ENCODE measurements around the gene UNC13D.
A peak's percentile ranks its signal among the peaks of the same experiment; 100 is the strongest.

UNC13D gene

DNA sequence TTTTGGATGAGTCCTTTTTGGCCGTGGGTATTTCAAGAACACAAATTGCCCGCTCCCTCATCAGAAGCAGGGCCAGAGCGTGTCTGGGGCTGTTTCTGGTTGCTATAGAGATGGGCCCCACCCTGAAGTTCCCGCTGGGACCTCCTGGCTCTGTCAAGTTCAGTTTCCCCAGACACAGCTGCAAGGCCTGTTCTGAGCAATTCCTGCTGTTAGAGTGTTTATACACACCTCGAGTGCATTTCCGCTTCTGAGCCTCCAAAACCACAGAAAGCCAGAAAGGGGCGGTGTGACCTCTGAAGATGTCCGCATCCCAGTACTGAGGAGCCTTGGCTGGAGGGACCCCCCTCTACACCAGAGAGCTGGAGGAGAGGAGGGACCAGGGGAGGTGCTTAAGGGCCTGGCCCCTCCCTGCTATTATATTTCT lies 20.3 kb upstream of the UNC13D start:
- TF ChIP-seq TEAD4 (IDR thresholded peaks at IDR 0.05) (no peak), FOXM1 (IDR thresholded peaks at IDR 0.05; ENCODE audit: borderline replicate concordance, low read depth) (no peak), YY1 (IDR thresholded peaks at IDR 0.05; ENCODE audit: low read depth) (no peak), NFIC (IDR thresholded peaks at IDR 0.05) (no peak), EGR1 (IDR thresholded peaks at IDR 0.05) (no peak), RAD21 (IDR thresholded peaks at IDR 0.05; ENCODE audit: low read depth) (no peak), ZBTB7A (IDR thresholded peaks at IDR 0.05; ENCODE audit: low read depth) (no peak), REST (IDR thresholded peaks at IDR 0.05; ENCODE audit: low read depth) (no peak), EP300 (IDR thresholded peaks at IDR 0.05; ENCODE audit: borderline replicate concordance) (no peak), TAF1 (IDR thresholded peaks at IDR 0.05; ENCODE audit: low read depth) (no peak), TCF12 (IDR thresholded peaks at IDR 0.05; ENCODE audit: low read depth) (no peak), CEBPB (IDR thresholded peaks at IDR 0.05) (no peak), CREB1 (IDR thresholded peaks at IDR 0.05; ENCODE audit: low read depth) (no peak)
- TF ChIP-seq, protein P1, sequence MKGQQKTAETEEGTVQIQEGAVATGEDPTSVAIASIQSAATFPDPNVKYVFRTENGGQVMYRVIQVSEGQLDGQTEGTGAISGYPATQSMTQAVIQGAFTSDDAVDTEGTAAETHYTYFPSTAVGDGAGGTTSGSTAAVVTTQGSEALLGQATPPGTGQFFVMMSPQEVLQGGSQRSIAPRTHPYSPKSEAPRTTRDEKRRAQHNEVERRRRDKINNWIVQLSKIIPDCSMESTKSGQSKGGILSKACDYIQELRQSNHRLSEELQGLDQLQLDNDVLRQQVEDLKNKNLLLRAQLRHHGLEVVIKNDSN (IDR thresholded peaks at IDR 0.05) = no peak
- TF ChIP-seq, protein P2, sequence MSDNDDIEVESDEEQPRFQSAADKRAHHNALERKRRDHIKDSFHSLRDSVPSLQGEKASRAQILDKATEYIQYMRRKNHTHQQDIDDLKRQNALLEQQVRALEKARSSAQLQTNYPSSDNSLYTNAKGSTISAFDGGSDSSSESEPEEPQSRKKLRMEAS (IDR thresholded peaks at IDR 0.05) = no peak

GRCh38 chr17:75861927-75862317 lies 17.7 kb upstream of the UNC13D start:
- no peak for TF ChIP-seq TEAD4 (IDR thresholded peaks at IDR 0.05)
- no peak for TF ChIP-seq YY1 (IDR thresholded peaks at IDR 0.05; ENCODE audit: low read depth)
- TF ChIP-seq EP300 (IDR thresholded peaks at IDR 0.05; ENCODE audit: borderline replicate concordance) = no peak
- TF ChIP-seq RAD21 (IDR thresholded peaks at IDR 0.05; ENCODE audit: low read depth) = no peak
- TF ChIP-seq FOXM1 (IDR thresholded peaks at IDR 0.05; ENCODE audit: borderline replicate concordance, low read depth) = no peak
- TF ChIP-seq CEBPB (IDR thresholded peaks at IDR 0.05) = no peak
- TF ChIP-seq NFIC (IDR thresholded peaks at IDR 0.05) = no peak
- TF ChIP-seq TAF1 (IDR thresholded peaks at IDR 0.05; ENCODE audit: low read depth) = no peak
- no peak for TF ChIP-seq CREB1 (IDR thresholded peaks at IDR 0.05; ENCODE audit: low read depth)
- no peak for TF ChIP-seq TCF12 (IDR thresholded peaks at IDR 0.05; ENCODE audit: low read depth)
- no peak for TF ChIP-seq REST (IDR thresholded peaks at IDR 0.05; ENCODE audit: low read depth)
- no peak for TF ChIP-seq ZBTB7A (IDR thresholded peaks at IDR 0.05; ENCODE audit: low read depth)

- TF ChIP-seq EGR1 (IDR thresholded peaks at IDR 0.05) = peak; percentile 47; the same call in 1 of the 2 replicates
Observed at GRCh38 chr17:75859358-75859757, 15.2 kb upstream of the UNC13D start.

DNA sequence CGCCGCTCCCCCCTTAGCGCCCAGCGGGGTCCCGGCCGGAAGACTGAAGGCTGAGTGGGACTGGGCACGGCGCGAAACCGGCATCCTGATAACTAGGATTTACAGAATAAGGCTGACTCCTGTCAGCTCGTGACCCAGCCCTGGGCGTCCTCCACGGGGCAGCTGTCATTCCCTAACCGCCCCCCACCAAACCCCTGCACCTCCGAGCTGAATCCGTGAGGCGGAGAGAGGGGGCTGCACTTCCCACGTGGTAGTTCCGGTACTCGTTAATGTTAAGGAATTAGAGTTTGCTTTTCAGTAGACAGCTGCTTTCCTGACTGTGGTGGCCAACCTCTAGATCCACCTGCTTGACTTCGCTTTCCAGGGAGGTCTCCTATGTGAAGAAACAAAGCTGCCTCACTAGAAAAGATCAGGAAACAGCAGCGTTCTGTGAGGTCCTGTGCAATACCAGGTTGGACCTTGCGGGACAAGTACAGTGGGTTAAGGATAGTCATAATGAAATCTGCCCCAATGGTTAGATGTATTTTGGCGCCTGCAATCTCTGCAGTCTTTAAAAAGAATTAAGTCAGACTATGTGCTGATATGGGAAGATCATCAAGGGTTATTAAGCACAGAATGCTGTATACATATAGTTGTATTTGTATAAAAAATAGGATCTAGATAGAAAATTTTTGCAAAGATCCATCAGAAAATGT lies 12.0 kb upstream of the UNC13D start:
- no peak for TF ChIP-seq TCF12 (IDR thresholded peaks at IDR 0.05; ENCODE audit: low read depth)
- peak; percentile 55; the same call in 1 of the 2 replicates for TF ChIP-seq ZBTB7A (IDR thresholded peaks at IDR 0.05; ENCODE audit: low read depth)
- TF ChIP-seq NFIC (IDR thresholded peaks at IDR 0.05) = no peak

GRCh38 chr17:75855310-75856061 lies 11.3 kb upstream of the UNC13D start, which contains the start of gene WBP2:
Gene WBP2 (minus strand): TSS chr17:75855335. CDS start chr17:75855297, 38 bp downstream.
- TF ChIP-seq NFIC (IDR thresholded peaks at IDR 0.05) (no peak; the same call in 1 of the 2 replicates), CREB1 (IDR thresholded peaks at IDR 0.05; ENCODE audit: low read depth) (peak; percentile 60; the same call in 1 of the 2 replicates), TAF1 (IDR thresholded peaks at IDR 0.05; ENCODE audit: low read depth) (peak; percentile 73), TEAD4 (IDR thresholded peaks at IDR 0.05) (no peak; the same call in 1 of the 2 replicates), FOXM1 (IDR thresholded peaks at IDR 0.05; ENCODE audit: borderline replicate concordance, low read depth) (no peak; the same call in 1 of the 2 replicates), YY1 (IDR thresholded peaks at IDR 0.05; ENCODE audit: low read depth) (0 out of 2 replicates have a peak, but pooled peaks have one; percentile 30), TCF12 (IDR thresholded peaks at IDR 0.05; ENCODE audit: low read depth) (0 out of 2 replicates have a peak, but pooled peaks have one; percentile 28), EP300 (IDR thresholded peaks at IDR 0.05; ENCODE audit: borderline replicate concordance) (no peak), EGR1 (IDR thresholded peaks at IDR 0.05) (peak; percentile 99), CEBPB (IDR thresholded peaks at IDR 0.05) (peak; percentile 22; the same call in 1 of the 2 replicates), ZBTB7A (IDR thresholded peaks at IDR 0.05; ENCODE audit: low read depth) (no peak), REST (IDR thresholded peaks at IDR 0.05; ENCODE audit: low read depth) (no peak), RAD21 (IDR thresholded peaks at IDR 0.05; ENCODE audit: low read depth) (peak; percentile 34; the same call in 1 of the 2 replicates)
- TF ChIP-seq, protein P2 (IDR thresholded peaks at IDR 0.05) = peak; percentile 88
- TF ChIP-seq, protein P1 (IDR thresholded peaks at IDR 0.05) = peak; percentile 98

All from Ishikawa (cell line).